ENCODE measurements around the gene MCRS1.

GRCh38 chr12:49557917-49558215 lies 10.1 kb downstream of the MCRS1 start:
- TF ChIP-seq EZH2 (IDR thresholded peaks at IDR 0.05; ENCODE audit: low read depth) (no peak), CTCF (conservative IDR thresholded peaks at IDR 0.05) (no peak; the same call in 1 of the 2 replicates)

Measured in PC-9 (cell line).